Peyer's patch (tissue), 4 donors: ENCODE results near the gene CSNK1G1.

Source experiments
- CTCF ChIP-seq, 6 experiments: fragments of 450-650 bp in 4 of 6; fragments of 200-600 bp in 2 of 6; sonication (generic) in 1 of 6; IDR thresholded peaks; one replicate each; pipeline ENCODE4 v1.5.1; 2017 to 2019; ENCODE audit warnings: antibody characterized with exemption in 6 of 6, mild to moderate bottlenecking in 3 of 6, moderate library complexity in 1 of 6
- POLR2A ChIP-seq, 2 donors: fragments of 450-650 bp; IDR thresholded peaks; one replicate each; pipeline ENCODE4 v1.5.1; 2017; ENCODE audit warnings: antibody characterized with exemption in 2 of 2, mild to moderate bottlenecking in 2 of 2, moderate library complexity in 2 of 2

- TF ChIP-seq CTCF (IDR thresholded peaks at IDR 0.05) (no peak), POLR2A (IDR thresholded peaks at IDR 0.05) (no peak)
These were observed 228.3 kb downstream of the CSNK1G1 start for GRCh38 chr15:64127521-64128270.
